Upper lobe of left lung (tissue), 6 donors: ENCODE results near the gene DNAJC2. TPM values are rescaled to one million over a fixed set of nuclear protein-coding genes. Genes with fewer than 3 reads are reported as not detected.

Source experiments
- ATAC-seq, 2 donors: fragments of 200-7000 bp; cut with Tn5 transposase; one replicate each; pipeline ENCODE4 v1.9.1; 2022; ENCODE audit warnings: mild to moderate bottlenecking in 2 of 2, moderate library complexity in 2 of 2; ENCODE audit not compliant: low FRiP score in 2 of 2
- DNase-seq, 2 donors: peaks; one replicate each; pipeline ENCODE4 v3.0.0-alpha.2; 2019 to 2020
- H3K27ac ChIP-seq, 4 donors: fragments of 200-600 bp; sonication (generic); one replicate each; pipeline ENCODE4 v1.5.1; 2016 to 2019
- H3K27me3 ChIP-seq, 4 donors: fragments of 200-600 bp; sonication (generic); one replicate each; pipeline ENCODE4 v1.5.1; 2017 to 2019
- H3K36me3 ChIP-seq, 4 donors: fragments of 200-600 bp; sonication (generic); one replicate each; pipeline ENCODE4 v1.5.1; 2016 to 2019
- H3K4me1 ChIP-seq, 4 donors: fragments of 200-600 bp; sonication (generic); one replicate each; pipeline ENCODE4 v1.5.1; 2018 to 2019
- H3K4me3 ChIP-seq, 4 donors: fragments of 200-600 bp; sonication (generic); one replicate each; pipeline ENCODE4 v1.5.1; 2017 to 2019; ENCODE audit warnings: mild to moderate bottlenecking in 2 of 4, moderate library complexity in 1 of 4
- H3K9me3 ChIP-seq, 4 donors: fragments of 200-600 bp; sonication (generic); one replicate each; pipeline ENCODE4 v1.5.1; 2018 to 2019
- EP300 ChIP-seq, 4 donors: sonication (generic); formaldehyde crosslinking; IDR thresholded peaks; one replicate each; pipeline ENCODE4 v1.5.1; 2017; ENCODE audit warnings: antibody characterized with exemption in 4 of 4, control low read depth in 2 of 4
- POLR2A ChIP-seq, 4 donors: fragments of 450-650 bp; IDR thresholded peaks; one replicate each; pipeline ENCODE4 v1.5.1; 2016 to 2017; ENCODE audit warnings: antibody characterized with exemption in 4 of 4, mild to moderate bottlenecking in 2 of 4
- POLR2AphosphoS5 ChIP-seq, 2 donors: sonication (generic); formaldehyde crosslinking; IDR thresholded peaks; one replicate each; pipeline ENCODE4 v1.5.1; 2017; ENCODE audit warnings: antibody characterized with exemption in 2 of 2
- WGBS, 2 donors: methylation state at CpG; one replicate each; pipeline ENCODE4 v1.1.5; 2017 to 2018; 5-methylcytosine and 5-hydroxymethylcytosine counted together
- total RNA-seq, 6 donors: library from RNA; depleted of rRNA in 4 of 6; stranded (reverse); fragments of >200 nt in 4 of 6; gene quantifications; one replicate each; pipeline versions ENCODE4 v1.1.0 to v1.2.1, GENCODE V29; 2016 to 2021
- TF ChIP-seq, protein P1 (sequence below), 6 experiments: fragments of 450-650 bp in 4 of 6; fragments of 200-600 bp in 2 of 6; sonication (generic) in 2 of 6; IDR thresholded peaks; one replicate each; pipeline ENCODE4 v1.5.1; 2016 to 2019; ENCODE audit warnings: antibody characterized with exemption in 6 of 6
- donor health status: DM: no; HTN: no; CAD: no; lungs with moderate emphysema.
- donor health status: DM: no; HTN: yes; CAD: no; lungs with severe emphysema.

The DNAJC2 gene
- total RNA-seq, 6 donors from 2014 or later = 13.1 to 30.4 (median 16.6) TPM

DNA sequence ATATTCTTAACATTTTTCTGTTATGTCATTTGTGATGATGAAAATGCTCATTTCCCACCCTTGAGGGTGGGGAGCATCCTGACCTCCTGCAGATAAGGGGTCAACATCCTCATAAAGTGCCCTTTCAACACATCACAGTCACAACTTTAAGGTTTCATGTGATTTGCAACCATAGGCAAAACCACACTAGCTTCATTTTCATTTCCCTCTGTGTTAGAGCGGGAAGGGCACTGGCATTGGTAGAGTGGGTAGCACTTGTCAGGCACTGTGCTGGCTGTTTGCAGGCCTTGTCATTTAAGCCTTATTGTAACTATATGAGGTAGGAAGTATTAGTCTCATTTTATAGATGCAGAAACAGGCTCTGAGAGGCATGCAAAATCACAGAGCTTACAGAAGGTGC is 42.7 kb upstream of the DNAJC2 start:
- TF ChIP-seq POLR2A (IDR thresholded peaks at IDR 0.05) (no peak), POLR2AphosphoS5 (IDR thresholded peaks at IDR 0.05) (no peak), EP300 (IDR thresholded peaks at IDR 0.05) (no peak)
- TF ChIP-seq, protein P1, sequence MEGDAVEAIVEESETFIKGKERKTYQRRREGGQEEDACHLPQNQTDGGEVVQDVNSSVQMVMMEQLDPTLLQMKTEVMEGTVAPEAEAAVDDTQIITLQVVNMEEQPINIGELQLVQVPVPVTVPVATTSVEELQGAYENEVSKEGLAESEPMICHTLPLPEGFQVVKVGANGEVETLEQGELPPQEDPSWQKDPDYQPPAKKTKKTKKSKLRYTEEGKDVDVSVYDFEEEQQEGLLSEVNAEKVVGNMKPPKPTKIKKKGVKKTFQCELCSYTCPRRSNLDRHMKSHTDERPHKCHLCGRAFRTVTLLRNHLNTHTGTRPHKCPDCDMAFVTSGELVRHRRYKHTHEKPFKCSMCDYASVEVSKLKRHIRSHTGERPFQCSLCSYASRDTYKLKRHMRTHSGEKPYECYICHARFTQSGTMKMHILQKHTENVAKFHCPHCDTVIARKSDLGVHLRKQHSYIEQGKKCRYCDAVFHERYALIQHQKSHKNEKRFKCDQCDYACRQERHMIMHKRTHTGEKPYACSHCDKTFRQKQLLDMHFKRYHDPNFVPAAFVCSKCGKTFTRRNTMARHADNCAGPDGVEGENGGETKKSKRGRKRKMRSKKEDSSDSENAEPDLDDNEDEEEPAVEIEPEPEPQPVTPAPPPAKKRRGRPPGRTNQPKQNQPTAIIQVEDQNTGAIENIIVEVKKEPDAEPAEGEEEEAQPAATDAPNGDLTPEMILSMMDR (IDR thresholded peaks at IDR 0.05) = no peak
- Histone ChIP-seq H3K9me3 (no peaks in the 10 kb centered on the region), H3K27ac (no peak overlapping the region), H3K27me3 (no peaks in the 10 kb centered on the region), H3K4me3 (no peak overlapping the region), H3K36me3 (no peaks in the 10 kb centered on the region), H3K4me1 (no peaks in the 10 kb centered on the region)
- DNase-seq = no peak
- no peak for ATAC-seq
- WGBS, 2 donors = 73 to 81% methylated on average over 1 of the region's 1 CpG

DNA sequence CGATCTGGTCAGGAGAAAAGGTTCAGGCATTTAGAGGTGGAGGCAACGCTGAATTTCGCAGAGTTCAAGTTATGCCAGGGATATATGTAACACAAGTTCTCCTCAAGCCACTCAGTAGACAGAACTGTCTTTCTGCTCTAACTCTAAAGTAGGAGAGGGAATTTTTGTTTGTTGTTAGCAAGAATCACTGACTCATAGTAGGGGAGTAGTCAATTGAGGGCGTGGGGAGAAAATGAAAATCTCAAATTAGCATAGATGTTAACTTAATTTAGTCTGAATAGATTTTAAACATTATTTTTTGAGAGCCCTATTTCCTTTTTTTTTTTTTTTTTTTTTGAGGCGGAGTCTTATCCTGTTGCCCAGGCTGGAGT is 37.5 kb upstream of the DNAJC2 start:
- Histone ChIP-seq H3K4me3 (no peak overlapping the region), H3K4me1 (no peaks in the 10 kb centered on the region), H3K36me3 (no peaks in the 10 kb centered on the region), H3K27ac (no peak overlapping the region), H3K9me3 (no peaks in the 10 kb centered on the region), H3K27me3 (no peaks in the 10 kb centered on the region)
- DNase-seq (no peak), ATAC-seq (no peak)
- no peak for TF ChIP-seq EP300 (IDR thresholded peaks at IDR 0.05)
- TF ChIP-seq POLR2A (IDR thresholded peaks at IDR 0.05) = no peak
- TF ChIP-seq, protein P1 (IDR thresholded peaks at IDR 0.05) = no peak
- no peak for TF ChIP-seq POLR2AphosphoS5 (IDR thresholded peaks at IDR 0.05)
- 91 to 96% methylated on average over 5 of the region's 5 CpGs for WGBS, 2 donors

DNA sequence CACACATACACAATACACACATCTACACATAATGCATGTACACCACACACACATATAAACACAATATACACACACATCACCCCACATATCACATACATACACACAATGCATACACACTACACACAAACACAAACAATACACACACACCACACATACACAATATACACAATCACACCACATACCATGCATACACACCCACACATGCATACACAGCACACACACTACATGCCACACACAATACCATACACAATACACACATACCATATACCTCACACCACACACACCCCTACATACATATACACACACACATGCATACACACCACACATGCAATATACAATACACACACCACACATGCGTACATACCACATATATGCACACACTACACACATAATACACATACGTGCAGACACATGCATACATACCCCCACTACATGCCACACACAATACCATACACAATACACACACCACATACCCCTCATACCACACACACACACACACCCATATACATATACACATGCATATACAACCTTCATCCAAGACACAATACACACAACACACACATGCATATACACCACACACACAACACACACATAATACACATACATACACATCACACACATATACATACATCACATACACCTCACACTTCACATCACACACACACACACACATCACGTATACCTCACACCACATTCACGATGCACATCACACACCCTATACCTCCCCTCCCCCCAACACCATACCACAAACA is 36.9 kb upstream of the DNAJC2 start:
- no peak for DNase-seq
- Histone ChIP-seq H3K36me3 (no peaks in the 10 kb centered on the region), H3K9me3 (no peaks in the 10 kb centered on the region), H3K4me3 (no peak overlapping the region), H3K4me1 (no peaks in the 10 kb centered on the region), H3K27me3 (no peaks in the 10 kb centered on the region), H3K27ac (no peak overlapping the region)
- WGBS, 2 donors = 87 to 94% methylated on average over 4 of the region's 4 CpGs
- no peak for TF ChIP-seq EP300 (IDR thresholded peaks at IDR 0.05)
- TF ChIP-seq POLR2AphosphoS5 (IDR thresholded peaks at IDR 0.05) = no peak
- no peak for TF ChIP-seq POLR2A (IDR thresholded peaks at IDR 0.05)
- TF ChIP-seq, protein P1 (IDR thresholded peaks at IDR 0.05) = no peak
- no peak for ATAC-seq

DNA sequence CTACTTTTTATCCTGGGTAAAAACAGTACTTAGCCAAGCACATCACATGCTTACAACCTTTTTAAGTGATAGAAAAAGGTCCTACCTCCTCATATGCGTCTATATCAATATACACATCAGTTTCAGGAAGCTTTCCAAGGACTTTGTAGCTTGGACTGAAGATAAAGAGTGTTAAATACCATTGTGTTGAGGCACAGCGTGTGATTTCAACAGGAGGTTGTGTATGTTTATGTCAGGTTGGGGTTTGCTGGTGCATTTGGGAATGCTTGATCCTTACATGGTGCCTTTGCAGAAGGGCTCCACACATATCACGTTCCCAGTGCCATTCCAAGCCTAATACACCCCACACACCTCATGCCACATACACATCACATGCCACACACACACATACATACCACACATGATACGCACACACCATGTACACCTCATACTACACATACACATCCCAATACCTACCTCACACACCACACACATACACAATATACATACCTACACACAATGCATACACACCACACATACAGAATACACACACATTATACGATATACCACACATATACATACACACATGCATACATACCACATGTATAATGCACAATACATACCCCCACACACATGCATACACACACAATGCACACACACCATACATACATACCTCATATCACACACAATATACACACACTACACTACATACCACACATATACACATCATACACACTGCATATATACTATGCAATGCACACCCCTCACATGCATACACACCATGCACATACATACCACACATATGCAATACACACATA is 36.0 kb upstream of the DNAJC2 start:
- TF ChIP-seq EP300 (IDR thresholded peaks at IDR 0.05) (no peak), POLR2A (IDR thresholded peaks at IDR 0.05) (no peak), POLR2AphosphoS5 (IDR thresholded peaks at IDR 0.05) (no peak)
- TF ChIP-seq, protein P1 (IDR thresholded peaks at IDR 0.05) = no peak
- no peaks in the 10 kb centered on the region for H3K36me3 ChIP-seq
- H3K9me3 ChIP-seq = no peaks in the 10 kb centered on the region
- H3K4me1 ChIP-seq = no peaks in the 10 kb centered on the region
- H3K4me3 ChIP-seq = no peak overlapping the region
- ATAC-seq (peak in 1 of 2 donors; percentile 38), DNase-seq (no peak)
- H3K27me3 ChIP-seq = no peaks in the 10 kb centered on the region
- WGBS, 2 donors = 71 to 81% methylated on average over 5 of the region's 5 CpGs
- no peak overlapping the region for H3K27ac ChIP-seq
